ENCODE measurements around the gene SMIM44.

SMIM44 gene

GRCh38 chr19:3433805-3434540 lies 49.3 kb downstream of the SMIM44 start:
- DNase-seq, result no peak

- no peak for DNase-seq
These were observed 49.9 kb downstream of the SMIM44 start for GRCh38 chr19:3433313-3433712.
